ENCODE measurements around the gene AURKA.

The AURKA gene

GRCh38 chr20:56388882-56389281, 3.1 kb downstream of the AURKA start:
- H2AFZ ChIP-seq (ENCODE audit: low read depth, low read length) = no peak overlapping the region
- no peaks in the 10 kb centered on the region for H3K9me3 ChIP-seq (ENCODE audit: insufficient read depth, low read length, severe bottlenecking)
- H3K27me3 ChIP-seq (ENCODE audit: insufficient read depth, low read length, poor library complexity) = no peaks in the 10 kb centered on the region
- no peak overlapping the region for H3K9ac ChIP-seq (ENCODE audit: low read depth, low read length)
- TF ChIP-seq EZH2 (IDR thresholded peaks at IDR 0.05; ENCODE audit: borderline replicate concordance, low read depth, low read length, severe bottlenecking) (no peak), CTCF (IDR thresholded peaks at IDR 0.05; ENCODE audit: borderline replicate concordance, extremely low read depth, low read length, poor library complexity, severe bottlenecking) (no peak)
- peaks cover 12% of the 10 kb centered on the region; the same call in 1 of the 2 replicates for H4K20me1 ChIP-seq (ENCODE audit: insufficient read depth, low read length)
- no peak for ATAC-seq (ENCODE audit: insufficient read depth, low read depth)
- peaks cover 48% of the 10 kb centered on the region for H3K4me1 ChIP-seq (ENCODE audit: insufficient read depth, low read length)
- H3K4me2 ChIP-seq (ENCODE audit: insufficient read depth, low read length) = peak overlapping the region; percentile 77; the same call in 1 of the 2 replicates
- no peak for DNase-seq
- H3K4me3 ChIP-seq (ENCODE audit: low read depth in 1 of 2, low read length in 2 of 2) = no peak overlapping the region
- H3K36me3 ChIP-seq (ENCODE audit: insufficient read depth, low read length) = peaks cover 65% of the 10 kb centered on the region
- no peak overlapping the region for H3K27ac ChIP-seq (ENCODE audit: low read length)
- H3K79me2 ChIP-seq (ENCODE audit: insufficient read depth, low read length) = peaks cover 90% of the 10 kb centered on the region

GRCh38 chr20:56386219-56386618, 5.8 kb downstream of the AURKA start:
- DNase-seq (no peak), ATAC-seq (ENCODE audit: insufficient read depth, low read depth) (no peak)
- Histone ChIP-seq H4K20me1 (ENCODE audit: insufficient read depth, low read length) (peaks cover 23% of the 10 kb centered on the region), H3K4me1 (ENCODE audit: insufficient read depth, low read length) (peaks cover 48% of the 10 kb centered on the region), H3K36me3 (ENCODE audit: insufficient read depth, low read length) (peaks cover 91% of the 10 kb centered on the region), H3K9ac (ENCODE audit: low read depth, low read length) (no peak overlapping the region), H3K4me3 (ENCODE audit: low read depth in 1 of 2, low read length in 2 of 2) (no peak overlapping the region), H3K4me2 (ENCODE audit: insufficient read depth, low read length) (no peak overlapping the region), H3K27me3 (ENCODE audit: insufficient read depth, low read length, poor library complexity) (no peaks in the 10 kb centered on the region), H3K9me3 (ENCODE audit: insufficient read depth, low read length, severe bottlenecking) (no peaks in the 10 kb centered on the region), H2AFZ (ENCODE audit: low read depth, low read length) (no peak overlapping the region), H3K79me2 (ENCODE audit: insufficient read depth, low read length) (peaks cover 91% of the 10 kb centered on the region), H3K27ac (ENCODE audit: low read length) (no peak overlapping the region)
- no peak for TF ChIP-seq EZH2 (IDR thresholded peaks at IDR 0.05; ENCODE audit: borderline replicate concordance, low read depth, low read length, severe bottlenecking)
- no peak for TF ChIP-seq CTCF (IDR thresholded peaks at IDR 0.05; ENCODE audit: borderline replicate concordance, extremely low read depth, low read length, poor library complexity, severe bottlenecking)

- Histone ChIP-seq H3K4me1 (ENCODE audit: insufficient read depth, low read length) (peaks cover 37% of the 10 kb centered on the region), H3K27ac (ENCODE audit: low read length) (no peak overlapping the region), H3K36me3 (ENCODE audit: insufficient read depth, low read length) (peaks cover 96% of the 10 kb centered on the region), H3K27me3 (ENCODE audit: insufficient read depth, low read length, poor library complexity) (no peaks in the 10 kb centered on the region), H3K9me3 (ENCODE audit: insufficient read depth, low read length, severe bottlenecking) (no peaks in the 10 kb centered on the region), H4K20me1 (ENCODE audit: insufficient read depth, low read length) (peaks cover 26% of the 10 kb centered on the region), H3K79me2 (ENCODE audit: insufficient read depth, low read length) (peaks cover 89% of the 10 kb centered on the region), H3K4me3 (ENCODE audit: low read depth in 1 of 2, low read length in 2 of 2) (no peak overlapping the region), H3K9ac (ENCODE audit: low read depth, low read length) (no peak overlapping the region), H3K4me2 (ENCODE audit: insufficient read depth, low read length) (no peak overlapping the region), H2AFZ (ENCODE audit: low read depth, low read length) (no peak overlapping the region)
- DNase-seq (no peak), ATAC-seq (ENCODE audit: insufficient read depth, low read depth) (no peak)
- no peak for TF ChIP-seq EZH2 (IDR thresholded peaks at IDR 0.05; ENCODE audit: borderline replicate concordance, low read depth, low read length, severe bottlenecking)
- no peak for TF ChIP-seq CTCF (IDR thresholded peaks at IDR 0.05; ENCODE audit: borderline replicate concordance, extremely low read depth, low read length, poor library complexity, severe bottlenecking)
Observed at GRCh38 chr20:56385130-56385529, 6.9 kb downstream of the AURKA start.

- H3K4me3 ChIP-seq (ENCODE audit: low read depth in 1 of 2, low read length in 2 of 2) = no peak overlapping the region
- H3K4me1 ChIP-seq (ENCODE audit: insufficient read depth, low read length) = peaks cover 21% of the 10 kb centered on the region
- DNase-seq (no peak), ATAC-seq (ENCODE audit: insufficient read depth, low read depth) (no peak)
- no peaks in the 10 kb centered on the region for H3K27me3 ChIP-seq (ENCODE audit: insufficient read depth, low read length, poor library complexity)
- no peak overlapping the region for H3K9ac ChIP-seq (ENCODE audit: low read depth, low read length)
- peaks cover 92% of the 10 kb centered on the region for H3K36me3 ChIP-seq (ENCODE audit: insufficient read depth, low read length)
- H2AFZ ChIP-seq (ENCODE audit: low read depth, low read length) = no peak overlapping the region
- TF ChIP-seq CTCF (IDR thresholded peaks at IDR 0.05; ENCODE audit: borderline replicate concordance, extremely low read depth, low read length, poor library complexity, severe bottlenecking) = no peak
- TF ChIP-seq EZH2 (IDR thresholded peaks at IDR 0.05; ENCODE audit: borderline replicate concordance, low read depth, low read length, severe bottlenecking) = no peak
- peaks cover 87% of the 10 kb centered on the region for H3K79me2 ChIP-seq (ENCODE audit: insufficient read depth, low read length)
- no peak overlapping the region for H3K27ac ChIP-seq (ENCODE audit: low read length)
- H3K4me2 ChIP-seq (ENCODE audit: insufficient read depth, low read length) = peak overlapping the region; percentile 5; the same call in 1 of the 2 replicates
- H4K20me1 ChIP-seq (ENCODE audit: insufficient read depth, low read length) = peaks cover 19% of the 10 kb centered on the region
- no peaks in the 10 kb centered on the region for H3K9me3 ChIP-seq (ENCODE audit: insufficient read depth, low read length, severe bottlenecking)
Observed at GRCh38 chr20:56383334-56383733, 8.7 kb downstream of the AURKA start.

Data from DND-41 (cell line).